ENCODE data around the gene FLNC.
A peak's percentile ranks its signal among the peaks of the same experiment; 100 is the strongest.

The FLNC gene

DNA sequence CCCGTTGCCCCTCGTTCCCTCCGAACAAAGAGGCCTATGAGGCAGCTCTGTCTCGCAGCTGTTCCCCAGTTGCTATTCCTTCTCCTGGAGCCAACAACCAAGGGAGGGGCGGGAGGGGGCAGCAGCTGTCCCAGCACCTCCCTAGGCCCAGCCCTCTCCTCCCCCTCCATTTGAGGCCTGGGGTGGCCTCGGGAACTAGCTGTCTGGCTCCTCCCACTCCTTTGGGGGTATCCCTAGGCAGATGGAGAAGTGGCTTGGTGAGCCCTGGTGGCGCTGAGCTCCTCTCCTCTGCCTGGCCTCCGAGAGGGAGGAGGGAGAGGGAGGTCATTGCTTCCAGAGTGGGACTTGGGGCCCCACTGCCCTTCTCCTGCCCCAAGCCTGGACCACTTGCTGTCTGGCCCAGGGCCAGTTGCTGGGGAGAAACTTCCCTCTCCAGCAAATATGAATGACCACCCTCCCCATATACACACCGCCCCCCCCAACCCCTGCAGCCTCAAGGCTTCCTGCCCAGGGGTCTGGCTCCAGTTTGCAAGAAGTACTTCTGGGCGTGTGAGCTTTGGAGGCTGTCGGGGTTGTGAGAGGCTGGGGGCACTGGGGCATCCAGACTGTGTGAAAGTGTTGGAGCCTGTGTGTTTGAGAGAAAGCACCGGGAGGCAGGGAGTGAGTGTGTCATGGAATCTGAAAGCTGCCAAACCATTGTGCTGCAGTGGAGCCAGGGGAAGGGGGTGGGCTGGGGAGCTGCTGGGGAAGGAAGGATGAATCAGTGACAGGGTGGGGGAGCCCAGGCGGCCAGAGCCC lies 3.1 kb downstream of the FLNC start:
- H3K4me3 ChIP-seq (ENCODE audit: low read length, poor library complexity, severe bottlenecking): peak overlapping the region; percentile 79
- peak overlapping the region; percentile 99 for H3K4me2 ChIP-seq (ENCODE audit: low read depth, low read length, poor library complexity, severe bottlenecking)
- H3K27me3 ChIP-seq (ENCODE audit: insufficient read depth, low read length, poor library complexity, severe bottlenecking): no peaks in the 10 kb centered on the region
- H3F3A ChIP-seq (ENCODE audit: low read depth): 0 out of 2 replicates have a peak, but pooled peaks cover 2% of the 10 kb centered on the region
- H3K79me2 ChIP-seq (ENCODE audit: insufficient read depth, low read length): peaks cover 11% of the 10 kb centered on the region
- H3K9me2 ChIP-seq (replicated peaks; ENCODE audit: low read depth, low read length): no peaks in the 10 kb centered on the region
- peak overlapping the region; percentile 91 for H3K9ac ChIP-seq (ENCODE audit: low read depth, low read length, poor library complexity, severe bottlenecking)
- no peaks in the 10 kb centered on the region for H4K20me1 ChIP-seq (ENCODE audit: insufficient read depth, low read length, poor library complexity, severe bottlenecking)
- H3K4me1 ChIP-seq (ENCODE audit: insufficient read depth, low read length, poor library complexity, severe bottlenecking): peaks cover 29% of the 10 kb centered on the region
- H3K36me3 ChIP-seq (ENCODE audit: insufficient read depth, low read length): no peaks in the 10 kb centered on the region
- TF ChIP-seq, protein P1, sequence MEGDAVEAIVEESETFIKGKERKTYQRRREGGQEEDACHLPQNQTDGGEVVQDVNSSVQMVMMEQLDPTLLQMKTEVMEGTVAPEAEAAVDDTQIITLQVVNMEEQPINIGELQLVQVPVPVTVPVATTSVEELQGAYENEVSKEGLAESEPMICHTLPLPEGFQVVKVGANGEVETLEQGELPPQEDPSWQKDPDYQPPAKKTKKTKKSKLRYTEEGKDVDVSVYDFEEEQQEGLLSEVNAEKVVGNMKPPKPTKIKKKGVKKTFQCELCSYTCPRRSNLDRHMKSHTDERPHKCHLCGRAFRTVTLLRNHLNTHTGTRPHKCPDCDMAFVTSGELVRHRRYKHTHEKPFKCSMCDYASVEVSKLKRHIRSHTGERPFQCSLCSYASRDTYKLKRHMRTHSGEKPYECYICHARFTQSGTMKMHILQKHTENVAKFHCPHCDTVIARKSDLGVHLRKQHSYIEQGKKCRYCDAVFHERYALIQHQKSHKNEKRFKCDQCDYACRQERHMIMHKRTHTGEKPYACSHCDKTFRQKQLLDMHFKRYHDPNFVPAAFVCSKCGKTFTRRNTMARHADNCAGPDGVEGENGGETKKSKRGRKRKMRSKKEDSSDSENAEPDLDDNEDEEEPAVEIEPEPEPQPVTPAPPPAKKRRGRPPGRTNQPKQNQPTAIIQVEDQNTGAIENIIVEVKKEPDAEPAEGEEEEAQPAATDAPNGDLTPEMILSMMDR (conservative IDR thresholded peaks at IDR 0.05; ENCODE audit: low read length): no peak
- TF ChIP-seq EZH2phosphoT487 (IDR thresholded peaks at IDR 0.05; ENCODE audit: borderline replicate concordance): no peak
- no peaks in the 10 kb centered on the region for H3K9me3 ChIP-seq (ENCODE audit: insufficient read depth, low read depth, low read length)
- no peak overlapping the region for H2AFZ ChIP-seq (ENCODE audit: low read length)

DNA sequence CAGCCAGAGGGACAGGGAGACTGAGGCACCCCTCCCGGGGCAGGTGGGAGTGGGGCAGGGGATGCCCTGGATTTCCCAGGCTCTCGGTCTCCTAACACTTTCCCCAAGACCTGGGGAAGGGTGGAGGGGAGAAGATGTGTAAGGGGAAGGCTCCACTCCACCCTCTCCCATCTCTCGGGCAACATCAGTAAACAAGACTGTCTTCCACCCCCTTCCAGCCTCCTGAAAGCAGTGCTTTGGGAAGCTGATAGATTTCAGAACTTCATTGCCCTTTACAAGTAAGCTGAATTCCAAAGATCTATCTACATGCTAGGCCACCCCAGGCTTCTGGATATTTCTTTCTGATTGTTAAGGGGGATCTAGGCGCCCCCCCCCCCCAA lies 3.7 kb downstream of the FLNC start:
- no peaks in the 10 kb centered on the region for H3K9me2 ChIP-seq (replicated peaks; ENCODE audit: low read depth, low read length)
- no peak overlapping the region for H3K4me3 ChIP-seq (ENCODE audit: low read length, poor library complexity, severe bottlenecking)
- H3K79me2 ChIP-seq (ENCODE audit: insufficient read depth, low read length): peaks cover 11% of the 10 kb centered on the region
- no peak overlapping the region for H2AFZ ChIP-seq (ENCODE audit: low read length)
- peak overlapping the region; percentile 99 for H3K4me2 ChIP-seq (ENCODE audit: low read depth, low read length, poor library complexity, severe bottlenecking)
- H3K36me3 ChIP-seq (ENCODE audit: insufficient read depth, low read length): no peaks in the 10 kb centered on the region
- H3F3A ChIP-seq (ENCODE audit: low read depth): 0 out of 2 replicates have a peak, but pooled peaks cover 2% of the 10 kb centered on the region
- H3K4me1 ChIP-seq (ENCODE audit: insufficient read depth, low read length, poor library complexity, severe bottlenecking): peaks cover 29% of the 10 kb centered on the region
- H3K27me3 ChIP-seq (ENCODE audit: insufficient read depth, low read length, poor library complexity, severe bottlenecking): no peaks in the 10 kb centered on the region
- no peaks in the 10 kb centered on the region for H3K9me3 ChIP-seq (ENCODE audit: insufficient read depth, low read depth, low read length)
- TF ChIP-seq, protein P1 (conservative IDR thresholded peaks at IDR 0.05; ENCODE audit: low read length): no peak
- TF ChIP-seq EZH2phosphoT487 (IDR thresholded peaks at IDR 0.05; ENCODE audit: borderline replicate concordance): no peak
- peak overlapping the region; percentile 91 for H3K9ac ChIP-seq (ENCODE audit: low read depth, low read length, poor library complexity, severe bottlenecking)
- H4K20me1 ChIP-seq (ENCODE audit: insufficient read depth, low read length, poor library complexity, severe bottlenecking): no peaks in the 10 kb centered on the region

DNA sequence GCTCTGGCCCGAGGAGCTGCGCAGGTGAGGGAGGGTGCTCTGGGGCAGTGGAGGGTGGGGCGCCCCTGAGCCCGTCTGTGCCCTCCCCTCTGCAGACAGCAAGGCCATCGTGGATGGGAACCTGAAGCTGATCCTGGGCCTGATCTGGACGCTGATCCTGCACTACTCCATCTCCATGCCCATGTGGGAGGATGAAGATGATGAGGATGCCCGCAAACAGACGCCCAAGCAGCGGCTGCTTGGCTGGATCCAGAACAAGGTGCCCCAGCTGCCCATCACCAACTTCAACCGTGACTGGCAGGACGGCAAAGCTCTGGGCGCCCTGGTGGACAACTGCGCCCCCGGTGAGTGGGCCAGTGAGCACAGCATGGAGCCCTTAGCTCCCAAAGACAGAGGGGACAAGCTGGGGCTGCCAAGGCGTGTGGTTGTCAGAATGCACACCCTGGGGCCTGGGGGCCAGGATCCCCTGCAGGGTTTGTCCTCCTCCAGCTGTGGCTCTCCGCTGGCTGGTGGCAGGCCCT lies 5.1 kb downstream of the FLNC start:
- Histone ChIP-seq H3F3A (ENCODE audit: low read depth) (0 out of 2 replicates have a peak, but pooled peaks cover 2% of the 10 kb centered on the region), H3K36me3 (ENCODE audit: insufficient read depth, low read length) (no peaks in the 10 kb centered on the region), H3K79me2 (ENCODE audit: insufficient read depth, low read length) (peaks cover 11% of the 10 kb centered on the region), H3K9me3 (ENCODE audit: insufficient read depth, low read depth, low read length) (no peaks in the 10 kb centered on the region), H3K4me2 (ENCODE audit: low read depth, low read length, poor library complexity, severe bottlenecking) (no peak overlapping the region), H3K4me3 (ENCODE audit: low read length, poor library complexity, severe bottlenecking) (no peak overlapping the region), H3K9ac (ENCODE audit: low read depth, low read length, poor library complexity, severe bottlenecking) (no peak overlapping the region), H2AFZ (ENCODE audit: low read length) (no peak overlapping the region), H3K4me1 (ENCODE audit: insufficient read depth, low read length, poor library complexity, severe bottlenecking) (peaks cover 29% of the 10 kb centered on the region), H4K20me1 (ENCODE audit: insufficient read depth, low read length, poor library complexity, severe bottlenecking) (no peaks in the 10 kb centered on the region), H3K9me2 (replicated peaks; ENCODE audit: low read depth, low read length) (no peaks in the 10 kb centered on the region), H3K27me3 (ENCODE audit: insufficient read depth, low read length, poor library complexity, severe bottlenecking) (no peaks in the 10 kb centered on the region)
- TF ChIP-seq, protein P1 (conservative IDR thresholded peaks at IDR 0.05; ENCODE audit: low read length): no peak
- TF ChIP-seq EZH2phosphoT487 (IDR thresholded peaks at IDR 0.05; ENCODE audit: borderline replicate concordance): no peak
